GM18873 (cell line): Measurements from ENCODE around the gene ONECUT3.

Source experiments
- ATAC-seq: cut with Tn5 transposase; IDR thresholded peaks from one replicate; pipeline ENCODE4 v1.9.1; 2021; ENCODE audit warnings: mild to moderate bottlenecking, moderate library complexity, moderate number of reproducible peaks; ENCODE audit not compliant: unreplicated experiment, low FRiP score

ONECUT3 gene

GRCh38 chr19:1811942-1812425 lies 58.7 kb downstream of the ONECUT3 start, which contains the start of gene ATP8B3:
Gene ATP8B3, minus strand, starts transcription at chr19:1812276. Its CDS starts 540 bp downstream, at chr19:1811736.
- peak; percentile 16 for ATAC-seq

- ATAC-seq, result peak; percentile 56
These were observed 59.3 kb downstream of the ONECUT3 start for GRCh38 chr19:1812426-1813191.

GRCh38 chr19:1813192-1814182 lies 60.2 kb downstream of the ONECUT3 start:
- no peak for ATAC-seq

GRCh38 chr19:1814391-1814790 lies 61.1 kb downstream of the ONECUT3 start:
- no peak for ATAC-seq

GRCh38 chr19:1814833-1815604 lies 61.7 kb downstream of the ONECUT3 start:
- ATAC-seq, result no peak

- ATAC-seq, result no peak
These were observed 62.6 kb downstream of the ONECUT3 start for GRCh38 chr19:1815605-1816529.

GRCh38 chr19:1816530-1817298 lies 63.4 kb downstream of the ONECUT3 start:
- no peak for ATAC-seq

- no peak for ATAC-seq
These were observed 64.4 kb downstream of the ONECUT3 start for GRCh38 chr19:1817553-1818179.

GRCh38 chr19:1818549-1819195 lies 65.4 kb downstream of the ONECUT3 start:
- no peak for ATAC-seq

GRCh38 chr19:1819341-1820255 lies 66.3 kb downstream of the ONECUT3 start:
- ATAC-seq, result no peak

GRCh38 chr19:1822210-1822609 lies 68.9 kb downstream of the ONECUT3 start:
- ATAC-seq, result no peak

- ATAC-seq, result no peak
These were observed 69.7 kb downstream of the ONECUT3 start for GRCh38 chr19:1823020-1823419.

- ATAC-seq, result no peak
These were observed 70.4 kb downstream of the ONECUT3 start for GRCh38 chr19:1823539-1824251.

- ATAC-seq, result no peak
These were observed 70.9 kb downstream of the ONECUT3 start for GRCh38 chr19:1824252-1824622.

- no peak for ATAC-seq
These were observed 72.7 kb downstream of the ONECUT3 start for GRCh38 chr19:1825909-1826556.
